Measurements from ENCODE around the gene TAMM41.

Gene TAMM41

GRCh38 chr3:11845651-11846050 is 1.0 kb downstream of the TAMM41 start:
- TF ChIP-seq CTCF (IDR thresholded peaks at IDR 0.05), result no peak
- TF ChIP-seq ZFX (IDR thresholded peaks at IDR 0.05; ENCODE audit: borderline replicate concordance), result no peak

GRCh38 chr3:11844891-11845290 is 1.8 kb downstream of the TAMM41 start:
- TF ChIP-seq ZFX (IDR thresholded peaks at IDR 0.05; ENCODE audit: borderline replicate concordance), result no peak
- no peak overlapping the region for H3K27ac ChIP-seq

More at GRCh38 chr3:11845651-11846050, 1.0 kb downstream of the TAMM41 start:
- H3K27ac ChIP-seq, result peak overlapping the region; percentile 72

- TF ChIP-seq CTCF (IDR thresholded peaks at IDR 0.05) (peak; percentile 70), ZFX (IDR thresholded peaks at IDR 0.05; ENCODE audit: borderline replicate concordance) (no peak)
- no peak overlapping the region for H3K27ac ChIP-seq
These were observed 11.6 kb downstream of the TAMM41 start for GRCh38 chr3:11835028-11835639.

GRCh38 chr3:11832981-11833905 is 13.4 kb downstream of the TAMM41 start:
- no peak overlapping the region for H3K27ac ChIP-seq
- no peak for TF ChIP-seq CTCF (IDR thresholded peaks at IDR 0.05)

- H3K27ac ChIP-seq, result no peak overlapping the region
- TF ChIP-seq CTCF (IDR thresholded peaks at IDR 0.05) (no peak), ZFX (IDR thresholded peaks at IDR 0.05; ENCODE audit: borderline replicate concordance) (no peak)
These were observed 17.3 kb downstream of the TAMM41 start for GRCh38 chr3:11829416-11829815.

GRCh38 chr3:11826628-11827265 is 19.9 kb downstream of the TAMM41 start:
- no peak overlapping the region for H3K27ac ChIP-seq
- TF ChIP-seq ZFX (IDR thresholded peaks at IDR 0.05; ENCODE audit: borderline replicate concordance), result no peak
- no peak for TF ChIP-seq CTCF (IDR thresholded peaks at IDR 0.05)

- H3K27ac ChIP-seq, result no peak overlapping the region
- no peak for TF ChIP-seq ZFX (IDR thresholded peaks at IDR 0.05; ENCODE audit: borderline replicate concordance)
- no peak for TF ChIP-seq CTCF (IDR thresholded peaks at IDR 0.05)
These were observed 21.4 kb downstream of the TAMM41 start for GRCh38 chr3:11825301-11825700.
